Superior temporal gyrus (tissue), 1 donor: ENCODE results near the gene EIF4H.
"Not testable (repeated sequence)": the region's sequence is repeated elsewhere in the genome, so short reads cannot be mapped to it uniquely, and the experiment has no call there.

Experiments used
- DNase-seq: peaks from one replicate; pipeline ENCODE4 v3.0.0-alpha.2; 2016; ENCODE audit errors: extremely low spot score

EIF4H gene

GRCh38 chr7:74175340-74175739 is 1.2 kb downstream of the EIF4H start:
- DNase-seq = no peak

- DNase-seq = no peak
Observed at GRCh38 chr7:74176555-74176954, 2.4 kb downstream of the EIF4H start.

- no peak for DNase-seq
Observed at GRCh38 chr7:74178632-74179031, 4.5 kb downstream of the EIF4H start.

GRCh38 chr7:74179935-74180604 is 5.9 kb downstream of the EIF4H start:
- DNase-seq = peak; percentile 53

GRCh38 chr7:74180866-74181265 is 6.7 kb downstream of the EIF4H start:
- DNase-seq = no peak

- no peak for DNase-seq
Observed at GRCh38 chr7:74181821-74182220, 7.7 kb downstream of the EIF4H start.

- DNase-seq = no peak
Observed at GRCh38 chr7:74182453-74183090, 8.4 kb downstream of the EIF4H start.

GRCh38 chr7:74183142-74183541 is 9.0 kb downstream of the EIF4H start:
- no peak for DNase-seq

GRCh38 chr7:74183653-74184450 is 9.7 kb downstream of the EIF4H start:
- DNase-seq = no peak

- DNase-seq = no peak
Observed at GRCh38 chr7:74185016-74185415, 10.9 kb downstream of the EIF4H start.

- DNase-seq = no peak
Observed at GRCh38 chr7:74185636-74186035, 11.5 kb downstream of the EIF4H start.

- DNase-seq = no peak
Observed at GRCh38 chr7:74187915-74188675, 13.9 kb downstream of the EIF4H start.

GRCh38 chr7:74190259-74190658 is 16.1 kb downstream of the EIF4H start:
- DNase-seq = no peak

- no peak for DNase-seq
Observed at GRCh38 chr7:74191231-74191630, 17.1 kb downstream of the EIF4H start.

- no peak for DNase-seq
Observed at GRCh38 chr7:74193054-74193453, 18.9 kb downstream of the EIF4H start.

- no peak for DNase-seq
Observed at GRCh38 chr7:74193913-74194312, 19.8 kb downstream of the EIF4H start.

- DNase-seq = no peak
Observed at GRCh38 chr7:74194686-74195085, 20.5 kb downstream of the EIF4H start.

- DNase-seq = not testable (repeated sequence)
Observed at GRCh38 chr7:74195139-74195860, 21.1 kb downstream of the EIF4H start.

GRCh38 chr7:74195968-74196654 is 22.0 kb downstream of the EIF4H start:
- not testable (repeated sequence) for DNase-seq

- DNase-seq = no peak
Observed at GRCh38 chr7:74197449-74198124, 23.4 kb downstream of the EIF4H start.
